Central memory CD8-positive, alpha-beta T cell (primary cell): ENCODE results near the gene ABCC2.

Experiments
- ATAC-seq: fragments of 150-1000 bp; cut with Tn5 transposase; replicated peaks from 2 replicates; pipeline ENCODE4 v1.10.0; 2022; ENCODE audit warnings: mild to moderate bottlenecking, moderate FRiP score, moderate number of reproducible peaks; ENCODE audit not compliant: poor library complexity, severe bottlenecking; ENCODE audit errors: extremely low read depth
- DNase-seq, 2 donors: peaks; one replicate each; pipeline ENCODE4 v3.0.0; 2021; ENCODE audit warnings: low spot score in 2 of 2
- H3K27ac Mint-ChIP-seq: one replicate; pipeline ENCODE4 v1.8.0; 2022; ENCODE audit warnings: low read depth, mild to moderate bottlenecking, moderate library complexity, mixed read lengths
- H3K27me3 Mint-ChIP-seq: one replicate; pipeline ENCODE4 v1.8.0; 2022; ENCODE audit warnings: mixed read lengths
- H3K36me3 Mint-ChIP-seq: one replicate; pipeline ENCODE4 v1.8.0; 2022; ENCODE audit warnings: mild to moderate bottlenecking, moderate library complexity, mixed read lengths; ENCODE audit not compliant: insufficient read depth
- H3K4me1 Mint-ChIP-seq: one replicate; pipeline ENCODE4 v1.8.0; 2022; ENCODE audit warnings: mixed read lengths
- H3K4me3 Mint-ChIP-seq: one replicate; pipeline ENCODE4 v1.8.0; 2022; ENCODE audit warnings: mild to moderate bottlenecking, moderate library complexity, mixed read lengths
- H3K9me3 Mint-ChIP-seq: one replicate; pipeline ENCODE4 v1.8.0; 2022; ENCODE audit warnings: mixed read lengths

The ABCC2 gene

GRCh38 chr10:99779335-99779734 is 3.1 kb upstream of the ABCC2 start:
- ATAC-seq (no peak), DNase-seq (no peak)
- Mint-ChIP-seq H3K4me1 (no peaks in the 10 kb centered on the region), H3K4me3 (no peak overlapping the region), H3K36me3 (peaks cover 2% of the 10 kb centered on the region), H3K27me3 (peaks cover 7% of the 10 kb centered on the region), H3K27ac (no peak overlapping the region), H3K9me3 (no peaks in the 10 kb centered on the region)

- DNase-seq, result no peak
- ATAC-seq, result no peak
- Mint-ChIP-seq H3K36me3 (peaks cover 2% of the 10 kb centered on the region), H3K27ac (no peak overlapping the region), H3K4me1 (no peaks in the 10 kb centered on the region), H3K4me3 (no peak overlapping the region), H3K9me3 (no peaks in the 10 kb centered on the region), H3K27me3 (peaks cover 7% of the 10 kb centered on the region)
Measured at GRCh38 chr10:99781734-99782429, 558 bp upstream of the ABCC2 start.

- H3K4me3 Mint-ChIP-seq, result no peak overlapping the region
- peaks cover 2% of the 10 kb centered on the region for H3K36me3 Mint-ChIP-seq
- ATAC-seq, result no peak
- no peak overlapping the region for H3K27ac Mint-ChIP-seq
- H3K4me1 Mint-ChIP-seq, result no peaks in the 10 kb centered on the region
- DNase-seq, result no peak
- H3K27me3 Mint-ChIP-seq, result no peaks in the 10 kb centered on the region
- H3K9me3 Mint-ChIP-seq, result no peaks in the 10 kb centered on the region
Measured at GRCh38 chr10:99784016-99784726, 1.7 kb downstream of the ABCC2 start.

- ATAC-seq, result no peak
- no peak for DNase-seq
- Mint-ChIP-seq H3K4me3 (no peak overlapping the region), H3K36me3 (peaks cover 2% of the 10 kb centered on the region), H3K27me3 (no peaks in the 10 kb centered on the region), H3K27ac (no peak overlapping the region), H3K9me3 (no peaks in the 10 kb centered on the region), H3K4me1 (no peaks in the 10 kb centered on the region)
Measured at GRCh38 chr10:99784727-99785441, 2.4 kb downstream of the ABCC2 start.

- no peaks in the 10 kb centered on the region for H3K9me3 Mint-ChIP-seq
- H3K27ac Mint-ChIP-seq, result no peak overlapping the region
- no peaks in the 10 kb centered on the region for H3K4me1 Mint-ChIP-seq
- DNase-seq (no peak), ATAC-seq (no peak)
- no peaks in the 10 kb centered on the region for H3K36me3 Mint-ChIP-seq
- no peaks in the 10 kb centered on the region for H3K27me3 Mint-ChIP-seq
- no peak overlapping the region for H3K4me3 Mint-ChIP-seq
Measured at GRCh38 chr10:99785646-99786045, 3.2 kb downstream of the ABCC2 start.

- DNase-seq (no peak), ATAC-seq (no peak)
- H3K27ac Mint-ChIP-seq, result no peak overlapping the region
- no peaks in the 10 kb centered on the region for H3K9me3 Mint-ChIP-seq
- no peak overlapping the region for H3K4me3 Mint-ChIP-seq
- H3K36me3 Mint-ChIP-seq, result no peaks in the 10 kb centered on the region
- no peaks in the 10 kb centered on the region for H3K27me3 Mint-ChIP-seq
- no peaks in the 10 kb centered on the region for H3K4me1 Mint-ChIP-seq
Measured at GRCh38 chr10:99787311-99787710, 4.9 kb downstream of the ABCC2 start.

- Mint-ChIP-seq H3K4me1 (no peaks in the 10 kb centered on the region), H3K27me3 (no peaks in the 10 kb centered on the region), H3K27ac (no peak overlapping the region), H3K36me3 (no peaks in the 10 kb centered on the region), H3K4me3 (no peak overlapping the region), H3K9me3 (no peaks in the 10 kb centered on the region)
- DNase-seq (no peak), ATAC-seq (no peak)
Measured at GRCh38 chr10:99787782-99788445, 5.5 kb downstream of the ABCC2 start.

GRCh38 chr10:99788598-99789256 is 6.3 kb downstream of the ABCC2 start:
- DNase-seq (no peak), ATAC-seq (no peak)
- H3K4me1 Mint-ChIP-seq, result no peaks in the 10 kb centered on the region
- no peak overlapping the region for H3K27ac Mint-ChIP-seq
- H3K9me3 Mint-ChIP-seq, result no peaks in the 10 kb centered on the region
- H3K27me3 Mint-ChIP-seq, result no peaks in the 10 kb centered on the region
- no peak overlapping the region for H3K4me3 Mint-ChIP-seq
- no peaks in the 10 kb centered on the region for H3K36me3 Mint-ChIP-seq

- H3K4me3 Mint-ChIP-seq, result no peak overlapping the region
- H3K9me3 Mint-ChIP-seq, result no peaks in the 10 kb centered on the region
- H3K36me3 Mint-ChIP-seq, result no peaks in the 10 kb centered on the region
- H3K4me1 Mint-ChIP-seq, result no peaks in the 10 kb centered on the region
- ATAC-seq, result no peak
- no peak overlapping the region for H3K27ac Mint-ChIP-seq
- DNase-seq, result no peak
- no peaks in the 10 kb centered on the region for H3K27me3 Mint-ChIP-seq
Measured at GRCh38 chr10:99791831-99792230, 9.4 kb downstream of the ABCC2 start.

GRCh38 chr10:99793819-99794218 is 11.4 kb downstream of the ABCC2 start:
- no peaks in the 10 kb centered on the region for H3K9me3 Mint-ChIP-seq
- no peaks in the 10 kb centered on the region for H3K27me3 Mint-ChIP-seq
- DNase-seq, result no peak
- H3K4me3 Mint-ChIP-seq, result no peak overlapping the region
- H3K36me3 Mint-ChIP-seq, result no peaks in the 10 kb centered on the region
- H3K27ac Mint-ChIP-seq, result no peak overlapping the region
- no peak for ATAC-seq
- H3K4me1 Mint-ChIP-seq, result no peaks in the 10 kb centered on the region

GRCh38 chr10:99796928-99797327 is 14.5 kb downstream of the ABCC2 start:
- no peak overlapping the region for H3K27ac Mint-ChIP-seq
- no peak for ATAC-seq
- no peaks in the 10 kb centered on the region for H3K27me3 Mint-ChIP-seq
- no peaks in the 10 kb centered on the region for H3K4me1 Mint-ChIP-seq
- no peak overlapping the region for H3K4me3 Mint-ChIP-seq
- H3K9me3 Mint-ChIP-seq, result no peaks in the 10 kb centered on the region
- H3K36me3 Mint-ChIP-seq, result no peaks in the 10 kb centered on the region
- DNase-seq, result no peak

GRCh38 chr10:99798031-99798430 is 15.6 kb downstream of the ABCC2 start:
- Mint-ChIP-seq H3K4me3 (no peak overlapping the region), H3K4me1 (no peaks in the 10 kb centered on the region), H3K27ac (no peak overlapping the region), H3K9me3 (no peaks in the 10 kb centered on the region), H3K27me3 (no peaks in the 10 kb centered on the region), H3K36me3 (no peaks in the 10 kb centered on the region)
- DNase-seq (no peak), ATAC-seq (no peak)
